ENCODE data around the gene OSER1. TPM values are rescaled to one million over a fixed set of nuclear protein-coding genes. Genes with fewer than 3 reads are reported as not detected.

Gene OSER1
- total RNA-seq, 1 donor from 2014 or later = 53.2 TPM

DNA sequence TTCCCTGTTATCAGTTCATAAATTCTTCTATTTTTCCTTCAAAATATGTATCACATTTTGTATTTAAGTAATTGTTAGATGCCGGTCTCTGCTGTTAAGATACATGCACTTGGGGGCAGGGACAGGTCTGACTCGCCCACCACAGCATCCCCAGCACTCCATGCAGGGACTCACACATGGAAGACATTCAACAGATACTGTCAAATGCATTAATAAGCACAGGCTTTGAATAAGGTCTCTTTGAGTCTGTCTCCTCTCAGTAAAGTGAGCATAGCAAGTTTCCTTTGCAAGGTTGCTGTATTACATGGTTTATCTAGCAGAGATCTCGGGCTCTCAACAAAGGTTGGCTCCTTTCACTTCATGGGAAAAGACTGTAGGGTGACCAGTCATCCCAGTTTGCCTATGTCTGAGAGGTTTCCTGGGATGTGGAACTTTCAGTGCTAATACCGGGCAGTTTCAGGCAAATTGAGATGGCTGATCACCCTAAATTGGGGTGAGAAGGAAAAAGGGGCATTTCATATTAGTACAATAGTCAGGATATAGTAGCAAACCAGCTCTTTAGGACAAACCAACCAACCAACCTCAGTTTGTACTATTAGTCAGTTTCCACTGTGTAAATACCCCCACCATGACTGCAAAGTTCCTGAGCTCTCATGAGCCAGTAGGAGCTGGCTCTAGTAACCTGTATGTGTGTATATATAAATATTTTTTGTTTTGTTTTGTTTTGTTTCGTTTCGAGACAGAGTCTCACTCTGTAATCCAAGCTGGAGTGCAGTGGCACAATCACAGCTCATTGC, 38.6 kb downstream of the OSER1 start:
- TF ChIP-seq, protein P1, sequence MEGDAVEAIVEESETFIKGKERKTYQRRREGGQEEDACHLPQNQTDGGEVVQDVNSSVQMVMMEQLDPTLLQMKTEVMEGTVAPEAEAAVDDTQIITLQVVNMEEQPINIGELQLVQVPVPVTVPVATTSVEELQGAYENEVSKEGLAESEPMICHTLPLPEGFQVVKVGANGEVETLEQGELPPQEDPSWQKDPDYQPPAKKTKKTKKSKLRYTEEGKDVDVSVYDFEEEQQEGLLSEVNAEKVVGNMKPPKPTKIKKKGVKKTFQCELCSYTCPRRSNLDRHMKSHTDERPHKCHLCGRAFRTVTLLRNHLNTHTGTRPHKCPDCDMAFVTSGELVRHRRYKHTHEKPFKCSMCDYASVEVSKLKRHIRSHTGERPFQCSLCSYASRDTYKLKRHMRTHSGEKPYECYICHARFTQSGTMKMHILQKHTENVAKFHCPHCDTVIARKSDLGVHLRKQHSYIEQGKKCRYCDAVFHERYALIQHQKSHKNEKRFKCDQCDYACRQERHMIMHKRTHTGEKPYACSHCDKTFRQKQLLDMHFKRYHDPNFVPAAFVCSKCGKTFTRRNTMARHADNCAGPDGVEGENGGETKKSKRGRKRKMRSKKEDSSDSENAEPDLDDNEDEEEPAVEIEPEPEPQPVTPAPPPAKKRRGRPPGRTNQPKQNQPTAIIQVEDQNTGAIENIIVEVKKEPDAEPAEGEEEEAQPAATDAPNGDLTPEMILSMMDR (IDR thresholded peaks at IDR 0.05; ENCODE audit: insufficient read depth, low read length, severe bottlenecking) = no peak
- H3K4me3 ChIP-seq (ENCODE audit: low read depth, low read length) = no peak overlapping the region
- no peaks in the 10 kb centered on the region for H3K36me3 ChIP-seq (ENCODE audit: control insufficient read depth, insufficient read depth, low read length)
- peaks cover 1% of the 10 kb centered on the region for H3K27me3 ChIP-seq (ENCODE audit: control insufficient read depth, insufficient read depth, low read length)
- DNase-seq (ENCODE audit: low read depth) (no peak), FAIRE-seq (no peak)

- Histone ChIP-seq H3K4me3 (ENCODE audit: low read depth, low read length) (no peak overlapping the region), H3K36me3 (ENCODE audit: control insufficient read depth, insufficient read depth, low read length) (no peaks in the 10 kb centered on the region), H3K27me3 (ENCODE audit: control insufficient read depth, insufficient read depth, low read length) (peaks cover 1% of the 10 kb centered on the region)
- DNase-seq (ENCODE audit: low read depth) (no peak), FAIRE-seq (no peak)
- TF ChIP-seq, protein P1 (IDR thresholded peaks at IDR 0.05; ENCODE audit: insufficient read depth, low read length, severe bottlenecking) = no peak
Measured at GRCh38 chr20:44170816-44171410, 39.7 kb downstream of the OSER1 start.

- no peaks in the 10 kb centered on the region for H3K36me3 ChIP-seq (ENCODE audit: control insufficient read depth, insufficient read depth, low read length)
- TF ChIP-seq, protein P1 (IDR thresholded peaks at IDR 0.05; ENCODE audit: insufficient read depth, low read length, severe bottlenecking) = no peak
- H3K27me3 ChIP-seq (ENCODE audit: control insufficient read depth, insufficient read depth, low read length) = peaks cover 3% of the 10 kb centered on the region
- FAIRE-seq (no peak), DNase-seq (ENCODE audit: low read depth) (no peak)
- H3K4me3 ChIP-seq (ENCODE audit: low read depth, low read length) = no peak overlapping the region
Measured at GRCh38 chr20:44167736-44168135, 42.8 kb downstream of the OSER1 start.

- no peak for DNase-seq (ENCODE audit: low read depth)
- Histone ChIP-seq H3K36me3 (ENCODE audit: control insufficient read depth, insufficient read depth, low read length) (no peaks in the 10 kb centered on the region), H3K4me3 (ENCODE audit: low read depth, low read length) (no peak overlapping the region), H3K27me3 (ENCODE audit: control insufficient read depth, insufficient read depth, low read length) (peaks cover 3% of the 10 kb centered on the region)
- TF ChIP-seq, protein P1 (IDR thresholded peaks at IDR 0.05; ENCODE audit: insufficient read depth, low read length, severe bottlenecking) = no peak
- no peak for FAIRE-seq
Measured at GRCh38 chr20:44166477-44166876, 44.1 kb downstream of the OSER1 start.

DNA sequence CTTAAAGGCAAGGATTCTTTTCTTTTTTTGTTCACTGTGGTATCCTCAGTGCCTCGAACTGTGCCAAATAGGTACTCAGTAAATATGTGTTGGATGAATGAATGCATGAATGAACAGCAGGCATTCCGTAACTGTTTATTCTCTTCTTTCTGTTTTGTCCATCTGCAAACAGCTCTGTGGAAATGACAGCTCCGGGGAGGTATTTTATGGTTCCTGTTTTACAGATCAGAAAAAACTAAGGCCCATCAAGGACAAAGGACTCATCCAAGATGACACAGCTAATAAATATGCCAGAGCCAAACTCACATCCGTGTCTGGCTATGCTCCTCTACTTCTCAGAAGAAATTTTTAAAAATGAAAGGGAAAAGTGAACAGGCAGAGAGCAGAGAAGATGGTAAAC, 44.6 kb downstream of the OSER1 start:
- TF ChIP-seq, protein P1 (IDR thresholded peaks at IDR 0.05; ENCODE audit: insufficient read depth, low read length, severe bottlenecking) = no peak
- no peak for FAIRE-seq
- H3K4me3 ChIP-seq (ENCODE audit: low read depth, low read length) = no peak overlapping the region

More for the DNA sequence above, 44.6 kb downstream of the OSER1 start:
- Histone ChIP-seq H3K36me3 (ENCODE audit: control insufficient read depth, insufficient read depth, low read length) (no peaks in the 10 kb centered on the region), H3K27me3 (ENCODE audit: control insufficient read depth, insufficient read depth, low read length) (peaks cover 1% of the 10 kb centered on the region)
- no peak for DNase-seq (ENCODE audit: low read depth)

Measured in bronchial epithelial cell (primary cell).